Measurements from ENCODE around the gene CEP135.
"Not testable (repeated sequence)": the region's sequence is repeated elsewhere in the genome, so short reads cannot be mapped to it uniquely, and the experiment has no call there.

The CEP135 gene

DNA sequence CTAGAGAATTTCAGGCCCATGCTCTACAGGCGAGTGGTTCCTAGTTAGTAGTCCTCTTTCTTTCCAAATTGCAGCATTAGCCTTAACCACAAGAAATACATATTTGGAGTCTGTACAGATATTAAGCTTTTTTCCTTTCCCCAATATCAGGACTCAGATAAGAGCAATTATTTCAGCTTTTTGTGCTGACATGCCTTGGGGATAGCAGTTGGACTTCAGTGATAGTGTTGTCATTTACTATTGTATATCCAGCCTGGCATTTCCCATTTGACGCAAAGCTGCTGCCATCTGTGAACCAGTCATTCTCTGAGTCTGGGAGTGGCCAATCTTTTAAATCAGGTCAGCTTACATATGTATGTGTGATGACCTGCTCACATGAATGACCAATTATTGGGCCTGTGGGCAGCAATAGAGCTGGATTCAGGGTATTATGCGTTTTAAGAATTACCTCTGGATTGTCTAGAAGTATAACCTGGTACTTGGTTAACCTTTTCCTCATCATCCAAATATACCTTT is 6.8 kb upstream of the CEP135 start:
- FAIRE-seq, result no peak

DNA sequence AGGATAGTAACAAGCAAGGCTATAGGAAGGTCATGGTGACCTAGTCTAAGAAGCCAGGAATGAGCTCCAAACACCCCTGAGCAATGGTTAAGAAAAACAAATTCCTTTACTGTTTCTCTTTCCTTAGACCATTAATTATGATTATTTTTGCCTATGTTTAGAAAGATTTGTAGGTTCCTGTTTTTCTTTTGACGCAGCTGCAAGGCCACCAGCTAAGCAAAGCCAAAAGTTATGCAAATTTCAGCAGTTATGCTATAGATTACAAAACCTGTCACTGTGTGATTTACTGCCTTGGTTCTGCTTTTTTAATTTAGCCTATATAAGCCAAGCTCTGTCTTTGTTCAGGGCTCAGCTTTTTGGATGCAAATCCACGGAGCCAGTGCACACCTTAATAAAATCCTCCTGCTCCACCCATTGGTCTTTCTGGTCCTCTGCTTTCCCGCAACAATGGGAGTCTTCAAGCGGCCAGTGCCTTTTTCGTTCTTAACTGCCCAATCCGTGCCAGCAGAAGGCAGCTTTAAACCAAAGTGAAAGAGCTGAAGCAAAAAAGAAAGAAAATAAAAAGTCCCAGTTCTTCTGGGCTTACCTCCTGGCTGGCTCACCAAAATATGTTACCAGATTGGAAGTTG is 1.4 kb upstream of the CEP135 start:
- FAIRE-seq, result no peak

DNA sequence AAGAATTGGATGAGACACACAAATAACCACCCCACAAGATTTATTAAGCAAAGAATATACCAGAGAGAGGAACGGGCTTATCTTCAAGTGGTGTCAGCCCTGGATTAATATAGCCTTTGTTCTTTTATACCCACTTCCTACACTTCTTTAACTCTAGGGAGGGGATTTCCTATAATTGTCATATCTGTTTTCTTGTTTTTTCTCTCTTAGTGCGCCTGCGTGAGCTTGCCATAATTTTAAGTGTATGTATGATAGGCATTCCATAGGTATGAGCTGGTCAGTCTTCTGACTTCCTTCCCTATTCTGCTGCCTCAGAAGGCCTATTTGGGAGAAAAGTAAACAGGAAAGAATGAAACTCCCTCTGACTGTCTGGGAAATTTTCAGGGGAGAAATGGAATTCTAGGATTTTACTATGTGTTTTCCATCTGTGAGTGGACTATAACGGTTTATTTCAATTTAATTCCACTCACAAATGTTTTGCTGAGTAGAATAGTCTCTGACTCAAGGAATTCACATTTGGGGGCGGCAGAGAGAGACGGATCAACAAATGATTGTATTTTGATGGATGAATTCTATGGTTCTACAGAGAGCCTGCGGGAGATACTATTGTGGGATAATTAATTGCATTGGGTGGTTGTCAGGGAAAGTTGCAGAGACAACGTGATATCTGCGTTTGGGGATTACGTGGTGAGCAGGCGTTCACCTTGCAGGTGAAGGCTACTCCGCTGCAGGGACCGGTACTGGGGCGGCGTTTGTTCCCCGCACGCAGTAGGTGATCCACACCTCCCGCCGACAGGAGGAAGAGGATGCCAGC is 626 bp upstream of the CEP135 start:
- peak; percentile 81 for FAIRE-seq

DNA sequence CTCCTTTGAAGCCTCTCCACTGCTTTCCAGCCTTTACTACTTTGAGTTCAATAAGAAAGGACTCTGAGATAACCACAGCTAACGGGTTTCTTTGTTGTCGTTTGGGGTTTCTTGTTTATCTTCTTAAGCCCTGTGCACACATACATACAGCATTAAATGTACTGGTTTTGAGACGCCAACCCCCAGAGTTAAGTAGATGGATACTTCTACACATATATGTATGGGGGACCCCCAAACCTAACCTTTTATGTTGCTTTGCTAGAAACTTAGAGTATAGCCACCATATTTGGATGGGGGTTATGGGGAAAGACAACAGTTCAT is 697 bp downstream of the CEP135 start:
- FAIRE-seq, result no peak

DNA sequence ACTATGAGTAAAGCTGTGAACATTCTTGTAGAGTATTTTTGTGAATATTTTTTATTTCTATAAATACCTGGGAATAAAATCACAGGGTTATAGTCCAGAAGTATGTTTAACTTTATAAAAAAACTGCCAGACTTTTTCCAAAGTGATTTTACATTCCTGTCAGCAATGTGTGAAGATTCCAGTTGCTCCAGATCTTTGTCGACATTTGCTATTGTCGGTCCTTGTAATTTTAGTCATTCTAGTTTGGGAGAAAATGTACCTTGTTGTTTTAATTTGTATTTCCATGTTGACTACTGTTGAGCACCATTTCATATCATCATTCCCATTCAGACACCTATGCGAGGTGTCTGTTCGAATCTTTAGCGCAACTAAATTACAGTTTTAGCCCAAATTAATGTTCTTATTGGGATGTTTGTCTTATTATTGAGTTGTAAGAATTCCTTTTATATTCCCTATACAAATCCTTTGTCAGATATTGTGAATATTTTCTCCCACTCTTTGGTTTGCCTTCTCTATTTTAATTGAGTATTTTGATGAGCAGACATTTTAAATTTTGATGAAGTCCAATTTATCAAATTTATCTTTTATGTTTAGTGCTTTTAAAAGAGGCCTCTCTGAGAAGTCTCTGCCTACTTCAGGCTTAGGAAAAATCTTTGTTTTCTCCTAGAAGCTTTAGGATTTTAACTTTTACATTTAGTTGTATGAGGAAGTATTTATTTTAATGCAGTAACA is 2.6 kb downstream of the CEP135 start:
- no peak for FAIRE-seq

DNA sequence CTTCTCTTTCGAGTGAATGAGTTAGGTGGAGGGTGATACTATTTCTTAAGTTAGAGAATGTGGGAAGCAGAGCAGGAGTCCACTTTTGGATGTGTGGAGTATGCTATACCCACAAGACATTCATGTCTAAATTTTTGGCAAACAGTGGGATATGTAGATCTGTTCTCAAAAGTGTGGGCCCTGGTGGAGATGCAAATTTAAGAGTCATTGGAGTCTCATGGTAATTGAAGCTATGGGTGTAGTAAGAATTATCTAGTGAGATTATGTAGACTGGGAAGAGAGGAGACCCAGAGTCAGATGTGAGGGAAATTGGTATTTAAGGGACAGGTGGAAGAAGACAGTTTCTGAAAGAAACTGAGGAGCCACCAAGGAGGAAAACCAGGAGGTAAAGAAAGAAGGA is 7.0 kb downstream of the CEP135 start:
- no peak for FAIRE-seq

DNA sequence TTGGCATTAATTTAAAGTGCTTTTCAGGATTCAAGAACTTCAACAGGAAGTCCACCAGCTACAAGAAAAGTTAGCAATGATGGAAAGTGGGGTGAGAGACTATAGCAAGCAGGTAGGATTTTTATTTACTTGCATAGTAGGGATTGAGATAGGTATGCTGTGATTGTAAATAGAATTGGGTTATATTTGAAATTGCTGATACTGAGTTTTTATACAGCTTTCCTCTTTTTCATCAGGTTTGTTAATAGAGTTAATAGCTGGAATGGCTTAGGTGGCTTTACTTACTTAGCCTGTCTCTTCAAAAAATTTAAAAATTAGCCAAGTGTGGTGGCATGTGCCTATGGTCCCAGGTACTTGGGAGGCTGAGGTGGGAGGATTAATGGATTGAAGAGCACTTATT is 10.9 kb downstream of the CEP135 start:
- no peak for FAIRE-seq

DNA sequence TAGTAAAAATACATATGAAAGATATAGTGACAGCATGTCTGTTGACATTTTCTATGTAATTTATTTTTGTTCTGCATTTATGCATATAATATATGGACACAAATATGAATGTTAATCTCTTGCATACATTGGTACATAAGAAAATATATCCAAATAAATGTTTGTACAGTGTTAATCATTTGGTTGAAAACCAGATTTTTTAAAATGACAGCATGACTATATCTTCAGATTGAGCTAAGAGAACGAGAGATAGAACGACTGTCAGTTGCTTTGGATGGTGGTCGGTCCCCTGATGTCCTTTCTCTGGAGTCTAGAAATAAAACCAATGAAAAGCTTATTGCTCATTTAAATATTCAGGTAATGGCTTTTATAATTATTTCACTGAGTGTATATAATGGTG is 15.3 kb downstream of the CEP135 start:
- no peak for FAIRE-seq

DNA sequence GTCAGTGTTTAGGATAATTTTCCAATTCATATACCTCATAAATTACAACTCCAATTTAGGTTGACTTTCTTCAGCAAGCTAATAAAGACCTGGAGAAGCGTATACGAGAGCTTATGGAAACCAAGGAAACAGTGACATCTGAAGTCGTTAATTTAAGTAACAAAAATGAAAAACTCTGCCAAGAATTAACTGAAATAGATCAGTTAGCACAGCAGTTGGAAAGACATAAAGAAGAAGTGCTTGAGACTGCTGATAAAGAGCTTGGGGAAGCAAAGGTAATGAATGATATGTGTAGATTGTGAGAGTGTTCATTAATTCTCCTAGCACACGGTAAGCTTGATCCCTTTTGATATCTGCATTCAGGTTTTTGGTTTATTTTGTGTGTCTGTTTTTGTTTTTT is 16.8 kb downstream of the CEP135 start:
- no peak for FAIRE-seq

DNA sequence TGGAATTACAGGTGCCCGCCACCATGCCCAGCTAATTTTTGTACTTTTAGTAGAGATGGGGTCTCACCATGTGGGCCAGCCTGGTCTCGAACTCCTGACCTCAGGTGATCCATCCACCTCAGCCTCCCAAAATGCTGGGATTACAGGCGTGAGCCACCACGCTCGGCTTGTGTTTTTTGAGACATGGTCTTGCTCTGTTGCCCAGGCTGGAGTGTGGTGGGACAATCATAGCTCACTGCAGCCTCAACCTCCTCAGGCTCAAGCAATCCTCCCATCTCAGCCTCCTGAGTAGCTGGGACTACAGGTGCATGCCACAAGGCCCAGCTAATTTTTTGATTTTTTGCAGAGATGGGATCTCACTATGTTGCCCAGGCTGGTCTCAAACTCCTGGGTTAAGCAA is 17.6 kb downstream of the CEP135 start:
- not testable (repeated sequence) for FAIRE-seq

DNA sequence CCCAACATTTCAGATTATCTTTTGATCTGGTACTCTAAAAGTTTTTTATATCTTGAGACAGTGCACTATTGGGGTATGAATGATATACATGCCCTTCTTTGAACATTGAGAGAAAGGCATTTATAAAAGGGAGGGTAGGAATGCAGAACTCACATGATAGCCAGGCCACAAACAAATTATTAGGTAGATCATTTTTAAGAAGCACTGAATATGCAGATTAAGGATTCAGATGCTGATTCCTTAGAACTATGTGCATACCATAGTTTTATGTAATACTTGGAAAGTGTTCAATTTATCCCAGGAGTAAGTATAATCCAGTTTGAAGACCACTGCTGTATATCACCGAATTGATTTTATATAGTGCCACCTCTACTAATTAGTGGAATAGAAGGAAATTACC is 18.6 kb downstream of the CEP135 start:
- FAIRE-seq, result no peak

DNA sequence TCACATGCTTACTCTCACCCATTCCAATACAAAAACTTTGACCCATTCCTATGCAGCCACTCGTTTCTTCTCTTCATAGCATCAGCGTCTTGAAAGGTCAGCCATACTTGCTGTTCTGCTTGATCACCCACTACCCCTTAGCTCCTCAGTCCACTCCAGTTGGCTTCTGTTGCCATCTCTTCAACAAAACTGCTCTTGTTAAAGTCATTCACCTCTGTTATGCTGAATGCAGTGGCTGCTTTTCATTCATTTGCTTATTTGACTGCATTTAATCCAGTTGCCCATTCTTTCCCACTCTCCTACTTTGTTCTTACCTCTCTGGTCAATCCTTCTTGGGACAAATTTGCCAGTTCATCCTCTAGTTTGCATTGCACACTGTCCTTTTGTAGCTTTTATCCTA is 24.9 kb downstream of the CEP135 start:
- FAIRE-seq, result no peak

DNA sequence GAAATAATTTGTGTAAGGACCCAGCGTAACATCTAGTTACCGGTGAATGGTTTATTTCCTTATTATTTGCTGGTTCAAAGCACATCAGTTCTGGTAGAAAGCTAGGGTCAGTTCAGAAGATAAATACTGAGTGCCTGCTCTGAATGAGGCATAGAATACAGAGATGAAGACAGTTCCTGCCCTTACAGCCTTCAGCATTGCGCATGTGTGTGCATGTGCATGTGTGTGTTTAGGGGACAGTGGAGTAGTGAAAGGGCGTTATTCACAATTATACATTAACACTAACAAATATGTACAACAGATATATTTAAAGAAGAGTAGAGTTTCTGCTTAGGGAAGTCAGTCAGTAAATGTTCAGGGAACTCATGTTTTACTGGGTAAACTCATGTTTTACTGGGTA is 29.1 kb downstream of the CEP135 start:
- FAIRE-seq, result no peak

DNA sequence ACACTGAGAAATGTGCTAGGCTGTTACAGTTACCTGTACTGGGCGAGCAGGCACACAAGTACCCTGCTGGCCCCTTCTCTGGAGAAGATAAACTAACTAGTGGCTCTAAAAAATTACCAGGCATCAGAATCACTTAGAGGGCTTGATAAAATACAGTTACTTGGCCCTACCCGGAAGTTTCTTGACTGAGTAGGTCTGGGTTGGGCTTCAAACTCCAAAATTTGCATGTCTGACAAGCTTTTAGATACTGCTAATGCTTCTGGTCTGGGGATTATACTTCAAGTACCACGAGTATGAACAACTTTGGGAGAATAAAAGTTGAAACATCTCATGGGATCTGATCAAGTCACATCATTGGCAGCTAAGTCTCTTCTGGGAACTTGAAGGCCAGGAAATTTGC is 30.8 kb downstream of the CEP135 start:
- FAIRE-seq, result no peak

DNA sequence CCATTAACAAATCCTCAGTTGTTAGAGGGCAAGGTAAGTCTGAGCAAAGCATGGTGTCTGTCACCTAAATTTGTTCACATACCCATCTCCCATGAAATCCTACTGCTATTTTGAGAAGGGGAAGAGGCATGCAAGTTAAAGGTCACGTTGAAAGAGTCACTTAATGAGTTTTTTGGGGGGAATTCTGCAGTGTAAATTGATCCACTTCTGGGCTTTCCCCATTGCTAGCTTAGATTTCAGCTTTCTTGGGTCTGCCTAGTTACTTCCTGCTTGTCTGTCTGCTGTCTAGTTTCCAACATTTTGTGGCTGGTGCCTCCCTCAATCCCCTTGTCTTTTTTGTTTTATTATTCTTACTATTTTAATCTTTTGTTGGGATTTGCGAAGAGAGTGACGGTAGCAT is 32.0 kb downstream of the CEP135 start:
- no peak for FAIRE-seq

DNA sequence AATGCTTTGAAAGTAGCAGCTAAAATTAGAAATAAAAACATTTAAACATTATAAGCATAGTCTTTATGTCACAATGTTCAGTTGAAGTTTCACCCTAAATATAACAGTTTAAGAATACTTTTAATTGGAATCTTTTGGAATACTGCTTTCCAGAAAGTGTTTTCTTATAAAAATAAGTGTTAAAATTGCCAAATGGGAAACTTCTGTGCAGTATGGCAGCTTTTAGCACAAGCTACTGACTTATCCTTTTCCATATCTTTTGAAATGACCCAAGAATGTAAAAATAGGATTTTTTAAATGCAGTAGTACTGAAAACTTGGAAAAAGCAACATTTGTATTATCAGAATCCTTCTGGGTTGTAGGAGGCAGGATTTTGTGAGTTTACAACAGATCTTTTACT is 34.2 kb downstream of the CEP135 start:
- FAIRE-seq, result no peak

DNA sequence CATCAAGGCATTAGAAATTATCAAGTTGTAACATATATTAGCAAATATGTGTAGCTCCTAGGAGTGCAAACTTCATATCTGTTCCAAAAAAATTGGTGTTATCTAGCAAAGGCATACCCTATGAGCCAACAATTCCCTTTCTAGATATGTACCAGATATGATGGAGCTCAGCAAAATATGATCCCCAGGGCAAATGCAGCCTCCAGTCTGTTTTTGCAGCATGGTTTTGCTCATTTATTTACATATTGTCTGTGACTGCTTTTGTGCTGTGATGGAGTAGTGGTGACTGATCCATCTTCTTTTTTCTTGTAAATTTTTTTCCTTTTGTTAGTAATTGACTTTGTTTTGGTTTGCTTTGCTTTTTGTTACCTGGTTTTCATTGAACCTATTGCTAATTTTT is 41.0 kb downstream of the CEP135 start:
- no peak for FAIRE-seq

DNA sequence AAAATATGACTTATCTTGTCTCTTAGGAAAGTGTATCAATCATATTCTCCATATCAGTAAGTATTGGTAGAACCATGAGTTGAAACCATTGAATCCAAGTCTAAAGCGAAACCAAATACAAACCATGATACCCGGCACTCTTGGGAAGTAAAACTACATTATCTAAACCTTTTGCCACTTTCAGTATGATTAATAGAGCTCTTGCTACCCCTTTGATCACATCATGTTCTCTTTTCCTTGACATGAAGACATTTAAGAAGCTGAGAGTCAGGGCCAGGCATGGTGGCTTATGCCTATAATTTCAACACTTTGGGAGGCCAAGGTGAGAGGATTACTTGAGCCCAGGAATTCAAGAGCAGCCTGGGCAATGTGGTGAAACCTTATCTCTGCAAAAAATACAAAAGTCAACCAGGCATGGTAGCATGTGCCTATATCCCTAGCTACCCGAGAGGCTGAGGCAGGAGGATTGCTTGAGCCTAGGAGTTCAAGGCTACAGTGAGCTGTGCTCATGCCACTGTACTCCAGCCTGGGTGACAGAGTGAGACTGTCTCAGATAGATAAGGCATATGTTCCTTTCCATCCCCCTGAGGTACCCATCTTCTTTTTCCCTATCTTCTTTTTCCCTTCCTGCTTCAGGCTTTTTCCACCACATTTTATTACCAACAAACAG is 45.4 kb downstream of the CEP135 start:
- no peak for FAIRE-seq

DNA sequence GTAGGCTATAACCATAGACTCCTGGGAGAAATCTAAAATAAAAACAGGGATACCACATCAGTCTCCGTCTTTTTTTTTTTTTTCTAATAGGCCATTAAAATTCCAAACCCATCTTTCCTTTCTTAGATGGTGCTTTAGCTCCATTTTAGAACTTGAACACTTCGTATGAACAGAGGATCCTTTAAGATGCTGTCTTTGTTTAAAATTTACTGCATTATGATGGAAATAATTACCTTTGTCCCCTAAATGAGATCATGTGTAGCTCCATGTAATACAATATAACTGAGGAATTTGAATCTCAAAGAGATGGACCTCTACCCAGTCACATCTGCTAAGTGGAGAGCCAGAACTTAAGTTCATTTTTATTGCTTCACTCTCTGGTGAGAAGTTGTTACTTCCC is 47.9 kb downstream of the CEP135 start:
- no peak for FAIRE-seq

DNA sequence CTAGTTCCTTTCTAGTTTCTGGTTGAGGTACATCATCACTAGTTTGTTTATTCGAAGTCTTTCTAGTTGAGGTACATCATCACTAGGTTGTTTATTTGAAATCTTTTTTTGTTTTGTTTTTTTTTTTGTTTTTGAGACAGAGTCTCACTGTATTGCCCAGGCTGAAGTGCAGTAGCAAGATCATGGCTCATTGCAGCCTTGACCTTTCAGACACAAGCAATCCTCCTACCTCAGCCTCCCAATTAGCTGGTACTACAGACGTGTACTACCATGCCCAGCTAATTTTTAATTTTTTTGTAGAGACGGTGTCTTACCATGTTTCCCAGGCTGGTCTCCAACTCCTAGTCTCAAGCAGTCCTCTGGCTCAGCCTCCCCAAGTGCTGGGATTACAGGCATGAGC is 54.9 kb downstream of the CEP135 start:
- no peak for FAIRE-seq

DNA sequence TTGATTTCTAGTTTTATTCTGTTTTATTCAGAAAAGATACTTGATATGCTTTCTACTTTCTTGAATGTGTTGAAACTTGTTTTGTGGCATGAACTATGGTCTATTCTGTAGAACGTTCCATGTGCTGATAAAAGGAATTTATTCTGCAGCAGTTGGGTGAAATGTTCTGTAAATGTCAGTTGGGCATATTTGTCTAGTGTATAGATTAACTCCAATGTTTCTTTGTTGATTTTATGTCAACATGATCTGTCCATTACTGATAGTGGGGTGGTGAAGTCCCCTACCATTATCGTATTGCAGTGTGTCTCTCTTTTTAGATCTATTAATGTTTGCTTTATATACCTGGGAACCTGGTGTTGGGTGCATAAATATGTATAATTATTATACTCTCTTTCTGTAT is 55.5 kb downstream of the CEP135 start:
- no peak for FAIRE-seq

DNA sequence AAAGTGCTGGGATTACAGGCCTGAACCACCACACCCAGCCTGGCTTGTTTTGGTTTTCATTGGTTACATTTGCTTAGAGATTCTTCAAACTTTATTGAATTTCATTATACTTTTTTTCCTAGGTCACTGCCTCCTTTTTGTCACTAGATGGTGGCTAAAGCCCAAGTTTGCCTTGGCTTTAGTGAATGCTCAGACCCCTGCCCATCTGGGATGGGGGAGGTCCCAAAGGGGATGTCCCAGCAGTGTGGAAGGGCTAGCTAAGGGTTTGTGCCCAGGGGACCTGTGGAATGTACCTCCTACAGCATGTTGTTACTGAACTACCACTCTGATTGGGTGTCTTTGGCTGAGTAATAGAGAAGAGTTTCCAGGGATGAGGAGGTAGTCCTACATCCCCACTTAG is 58.4 kb downstream of the CEP135 start:
- FAIRE-seq, result no peak

DNA sequence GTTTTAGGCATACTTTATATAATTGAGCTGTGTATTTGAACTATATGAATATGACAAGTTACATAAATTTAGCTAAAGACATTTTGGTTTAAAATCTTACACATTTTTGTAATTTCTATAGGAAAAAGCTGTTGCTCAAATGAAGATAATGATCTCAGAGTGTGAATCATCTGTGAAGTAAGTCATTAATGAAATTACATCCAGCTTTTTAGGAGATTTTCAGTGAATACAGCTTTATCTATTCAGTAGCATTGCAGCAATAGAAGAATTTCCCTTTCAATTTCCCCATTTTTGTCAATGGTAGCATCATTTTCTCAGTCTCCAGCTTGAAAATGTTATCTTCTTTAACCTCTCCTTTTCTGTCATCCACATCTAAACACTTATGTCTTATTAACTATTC is 59.5 kb downstream of the CEP135 start:
- FAIRE-seq, result no peak

DNA sequence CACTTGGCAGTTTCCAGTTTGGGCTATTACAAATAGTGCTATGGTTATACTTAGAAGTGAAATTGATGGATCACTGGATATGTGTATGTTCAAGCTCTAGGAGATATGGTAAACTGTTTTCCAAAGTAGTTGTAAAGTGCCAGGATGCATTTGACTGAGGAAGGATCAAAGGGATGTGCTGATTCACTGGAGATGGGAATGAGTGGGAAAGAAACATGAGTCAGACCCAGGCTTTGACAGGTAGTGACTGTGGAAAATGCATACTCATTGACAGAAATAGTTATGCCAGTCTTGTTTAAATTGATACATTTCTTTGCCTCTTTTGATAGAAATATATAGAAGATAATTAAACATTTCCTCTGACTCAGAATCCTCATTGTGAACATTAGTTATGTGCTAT is 77.9 kb downstream of the CEP135 start:
- FAIRE-seq, result no peak
